ENCODE data around the gene ABHD2.

DNA sequence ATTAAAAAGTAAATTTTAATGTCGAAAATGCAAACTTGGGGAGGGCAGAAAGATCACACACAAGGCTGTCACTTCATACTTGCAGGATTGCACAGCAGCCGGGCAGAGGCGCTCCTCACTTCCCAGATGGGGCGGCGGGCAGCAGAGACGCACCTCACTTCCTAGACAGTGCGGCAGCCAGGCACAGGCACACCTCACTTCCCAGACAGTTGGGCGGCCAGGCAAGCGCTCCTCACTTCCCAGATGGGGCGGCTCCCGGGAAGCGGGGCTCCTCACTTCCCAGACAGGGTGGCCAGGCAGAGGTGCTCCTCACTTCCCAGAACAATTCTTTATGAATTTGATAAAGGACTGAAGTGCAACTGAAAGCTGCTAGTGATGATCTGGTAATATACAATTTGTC, 111.9 kb downstream of the ABHD2 start:
- TF ChIP-seq POLR2A (IDR thresholded peaks at IDR 0.05) = no peak
- TF ChIP-seq, protein P1, sequence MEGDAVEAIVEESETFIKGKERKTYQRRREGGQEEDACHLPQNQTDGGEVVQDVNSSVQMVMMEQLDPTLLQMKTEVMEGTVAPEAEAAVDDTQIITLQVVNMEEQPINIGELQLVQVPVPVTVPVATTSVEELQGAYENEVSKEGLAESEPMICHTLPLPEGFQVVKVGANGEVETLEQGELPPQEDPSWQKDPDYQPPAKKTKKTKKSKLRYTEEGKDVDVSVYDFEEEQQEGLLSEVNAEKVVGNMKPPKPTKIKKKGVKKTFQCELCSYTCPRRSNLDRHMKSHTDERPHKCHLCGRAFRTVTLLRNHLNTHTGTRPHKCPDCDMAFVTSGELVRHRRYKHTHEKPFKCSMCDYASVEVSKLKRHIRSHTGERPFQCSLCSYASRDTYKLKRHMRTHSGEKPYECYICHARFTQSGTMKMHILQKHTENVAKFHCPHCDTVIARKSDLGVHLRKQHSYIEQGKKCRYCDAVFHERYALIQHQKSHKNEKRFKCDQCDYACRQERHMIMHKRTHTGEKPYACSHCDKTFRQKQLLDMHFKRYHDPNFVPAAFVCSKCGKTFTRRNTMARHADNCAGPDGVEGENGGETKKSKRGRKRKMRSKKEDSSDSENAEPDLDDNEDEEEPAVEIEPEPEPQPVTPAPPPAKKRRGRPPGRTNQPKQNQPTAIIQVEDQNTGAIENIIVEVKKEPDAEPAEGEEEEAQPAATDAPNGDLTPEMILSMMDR (IDR thresholded peaks at IDR 0.05) = no peak

Data from tibial nerve (tissue), 3 donors.